K562 (cell line): Measurements from ENCODE around the gene GORASP1. TPM values are rescaled to one million over a fixed set of nuclear protein-coding genes. Genes with fewer than 3 reads are reported as not detected.

ENCODE experiments used
- BACH1 ChIP-seq: fragments of 200-800 bp; sonication (Bioruptor generic); IDR thresholded peaks from 2 replicates; pipeline ENCODE4 v1.6.1; 2016; ENCODE audit warnings: missing genetic modification characterization, missing compliant biosample characterization
- CBX3 ChIP-seq, 2 experiments: IDR thresholded peaks; 1 replicate in 1 of 2; 2 replicates in 1 of 2; pipeline ENCODE4 v1.6.1; 2012; ENCODE audit warnings: inconsistent platforms in 2 of 2, low read length in 2 of 2, borderline replicate concordance in 1 of 2, control low read depth in 1 of 2
- CHD1 ChIP-seq: fragments of 200-600 bp; sonication (generic); IDR thresholded peaks from one replicate; pipeline ENCODE4 v1.6.1; 2012; ENCODE audit warnings: mild to moderate bottlenecking, moderate library complexity, low read length, inconsistent platforms
- CREB1 ChIP-seq, 2 experiments: sonication (generic) in 1 of 2; formaldehyde crosslinking in 1 of 2; IDR thresholded peaks; 2 replicates each; pipeline versions ENCODE4 v1.6.1 to v1.8.0; 2012 to 2022; ENCODE audit warnings: inconsistent platforms in 1 of 2, mild to moderate bottlenecking in 1 of 2, missing genetic modification reagents in 1 of 2, moderate library complexity in 1 of 2
- ELF1 ChIP-seq: fragments of 200-800 bp; sonication (Bioruptor generic); IDR thresholded peaks from 2 replicates; pipeline ENCODE4 v1.6.1; 2016; ENCODE audit warnings: missing genetic modification characterization, missing compliant biosample characterization
- ELF4 ChIP-seq: fragments of 450-650 bp; formaldehyde crosslinking; IDR thresholded peaks from 2 replicates; pipeline ENCODE4 v1.4.0; 2022; ENCODE audit warnings: missing genetic modification characterization
- ESRRA ChIP-seq: fragments of 450-650 bp; IDR thresholded peaks from 2 replicates; pipeline ENCODE4 v1.6.1; 2014; ENCODE audit warnings: low read depth, mild to moderate bottlenecking, moderate library complexity, borderline replicate concordance
- FOS ChIP-seq: IDR thresholded peaks from 3 replicates; pipeline ENCODE4 v1.6.1; 2011; ENCODE audit not compliant: insufficient read length; ENCODE audit errors: extremely low read depth
- HCFC1 ChIP-seq: IDR thresholded peaks from 2 replicates; pipeline ENCODE4 v1.6.1; 2012; ENCODE audit warnings: low read depth, low read length, improper control_type of control experiment
- HDAC2 ChIP-seq: fragments of 450-650 bp; IDR thresholded peaks from 2 replicates; pipeline ENCODE4 v1.6.1; 2016; ENCODE audit warnings: mild to moderate bottlenecking
- HMG20A ChIP-seq: fragments of 450-650 bp; formaldehyde crosslinking; conservative IDR thresholded peaks from 2 replicates; pipeline ENCODE4 v1.4.0; 2020; ENCODE audit warnings: mild to moderate bottlenecking, mixed read lengths
- KAT7 ChIP-seq: sonication (generic); formaldehyde crosslinking; IDR thresholded peaks from 2 replicates; pipeline ENCODE4 v1.8.0; 2022; ENCODE audit warnings: missing genetic modification reagents, mild to moderate bottlenecking, borderline replicate concordance
- KLF10 ChIP-seq: fragments of 250-450 bp; sonication (Bioruptor Pico); IDR thresholded peaks from 2 replicates; pipeline ENCODE4 v1.6.1; 2021; ENCODE audit warnings: matching md5 sums
- LARP7 ChIP-seq: fragments of 450-650 bp; IDR thresholded peaks from 2 replicates; pipeline ENCODE4 v1.6.1; 2016
- MAZ ChIP-seq, 2 experiments: fragments of 450-650 bp in 1 of 2; sonication (generic) in 1 of 2; formaldehyde crosslinking; IDR thresholded peaks in 1 of 2; conservative IDR thresholded peaks in 1 of 2; 2 replicates each; pipeline versions ENCODE4 v1.4.0 to v1.5.0; 2020; ENCODE audit warnings: mild to moderate bottlenecking in 1 of 2, missing genetic modification reagents in 1 of 2
- MECOM ChIP-seq: fragments of 250-450 bp; sonication (Bioruptor Pico); IDR thresholded peaks from 2 replicates; pipeline ENCODE4 v1.8.0; 2022; ENCODE audit warnings: inconsistent platforms
- NCOA1 ChIP-seq: fragments of 450-650 bp; IDR thresholded peaks from 2 replicates; pipeline ENCODE4 v1.6.1; 2016; ENCODE audit warnings: low read depth
- PML ChIP-seq: IDR thresholded peaks from 2 replicates; pipeline ENCODE4 v1.6.1; 2012; ENCODE audit warnings: low read length, inconsistent platforms
- SLC30A9 ChIP-seq: fragments of 250-450 bp; sonication (Bioruptor Pico); IDR thresholded peaks from 2 replicates; pipeline ENCODE4 v1.8.0; 2022; ENCODE audit warnings: mild to moderate bottlenecking, moderate library complexity
- ZC3H4 ChIP-seq: sonication (generic); formaldehyde crosslinking; IDR thresholded peaks from 2 replicates; pipeline ENCODE4 v1.9.0; 2021; ENCODE audit warnings: missing genetic modification reagents, borderline replicate concordance
- ZNF143 ChIP-seq: sonication (generic); formaldehyde crosslinking; IDR thresholded peaks from 2 replicates; pipeline ENCODE4 v1.9.0; 2022; ENCODE audit warnings: mild to moderate bottlenecking, missing genetic modification reagents
- ZNF23 ChIP-seq: fragments of 250-450 bp; sonication (Bioruptor Pico); IDR thresholded peaks from 2 replicates; pipeline ENCODE4 v1.4.0; 2020; ENCODE audit warnings: mild to moderate bottlenecking
- ZNF766 ChIP-seq: fragments of 200-800 bp; sonication (Bioruptor generic); conservative IDR thresholded peaks from 2 replicates; pipeline ENCODE4 v1.6.1; 2016; ENCODE audit warnings: missing genetic modification characterization, missing compliant biosample characterization
- polyA plus RNA-seq, 8 experiments: library from polyadenylated mRNA; depleted of rRNA in 4 of 8; stranded (reverse) in 5 of 8; unstranded in 3 of 8; fragments of >200 nt; fragmentation: Nextera tagmentation in 2 of 8; fragmentation: Illumina TruSeq in 1 of 8; extraction: Ambion mirVana in 2 of 8; extraction: Trizol in 1 of 8; gene quantifications; 2 replicates each; pipeline versions ENCODE4 v1.2.1 to v1.2.3, GENCODE V29; 2011 to 2014; ENCODE audit warnings: inconsistent platforms in 1 of 8, missing spikeins in 1 of 8
- total RNA-seq, 7 experiments: library from RNA; depleted of rRNA in 6 of 7; stranded (reverse); fragments of >200 nt in 6 of 7; fragmentation: Illumina TruSeq in 2 of 7; extraction: Trizol in 2 of 7; gene quantifications; 2 replicates each; pipeline versions ENCODE4 v1.2.1 to v1.2.3, GENCODE V29; 2011 to 2021; ENCODE audit warnings: low replicate concordance in 1 of 7
- TF ChIP-seq, protein P1 (sequence below): fragments of 450-650 bp; IDR thresholded peaks from 2 replicates; pipeline ENCODE4 v1.7.0; 2016; ENCODE audit warnings: borderline replicate concordance
- TF ChIP-seq, protein P2 (sequence below): sonication (generic); formaldehyde crosslinking; IDR thresholded peaks from 2 replicates; pipeline ENCODE4 v1.8.0; 2023; ENCODE audit warnings: mild to moderate bottlenecking, missing genetic modification reagents
- TF ChIP-seq, protein P3 (sequence below): fragments of 250-450 bp; sonication (Bioruptor Pico); IDR thresholded peaks from 2 replicates; pipeline ENCODE4 v1.5.0; 2021; ENCODE audit warnings: mild to moderate bottlenecking, borderline replicate concordance

Gene GORASP1
- total and polyA plus RNA-seq, 9 of the 15 experiments (the other 6 are each of a cell fraction or from before 2014, with no cell fraction given): 8.4 to 87.9 (median 67.6) TPM

- no peak for TF ChIP-seq ZNF766 (CRISPR knock-in tag)
- no peak for TF ChIP-seq CREB1 (IDR thresholded peaks at IDR 0.05)
- peak; percentile 51 for TF ChIP-seq CREB1 (CRISPR knock-in tag; IDR thresholded peaks at IDR 0.05)
- TF ChIP-seq KAT7 (CRISPR knock-in tag): peak; percentile 17; the same call in 1 of the 2 replicates
- TF ChIP-seq, protein P1, sequence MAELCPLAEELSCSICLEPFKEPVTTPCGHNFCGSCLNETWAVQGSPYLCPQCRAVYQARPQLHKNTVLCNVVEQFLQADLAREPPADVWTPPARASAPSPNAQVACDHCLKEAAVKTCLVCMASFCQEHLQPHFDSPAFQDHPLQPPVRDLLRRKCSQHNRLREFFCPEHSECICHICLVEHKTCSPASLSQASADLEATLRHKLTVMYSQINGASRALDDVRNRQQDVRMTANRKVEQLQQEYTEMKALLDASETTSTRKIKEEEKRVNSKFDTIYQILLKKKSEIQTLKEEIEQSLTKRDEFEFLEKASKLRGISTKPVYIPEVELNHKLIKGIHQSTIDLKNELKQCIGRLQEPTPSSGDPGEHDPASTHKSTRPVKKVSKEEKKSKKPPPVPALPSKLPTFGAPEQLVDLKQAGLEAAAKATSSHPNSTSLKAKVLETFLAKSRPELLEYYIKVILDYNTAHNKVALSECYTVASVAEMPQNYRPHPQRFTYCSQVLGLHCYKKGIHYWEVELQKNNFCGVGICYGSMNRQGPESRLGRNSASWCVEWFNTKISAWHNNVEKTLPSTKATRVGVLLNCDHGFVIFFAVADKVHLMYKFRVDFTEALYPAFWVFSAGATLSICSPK: no peak
- TF ChIP-seq HDAC2: no peak
- TF ChIP-seq, protein P2, sequence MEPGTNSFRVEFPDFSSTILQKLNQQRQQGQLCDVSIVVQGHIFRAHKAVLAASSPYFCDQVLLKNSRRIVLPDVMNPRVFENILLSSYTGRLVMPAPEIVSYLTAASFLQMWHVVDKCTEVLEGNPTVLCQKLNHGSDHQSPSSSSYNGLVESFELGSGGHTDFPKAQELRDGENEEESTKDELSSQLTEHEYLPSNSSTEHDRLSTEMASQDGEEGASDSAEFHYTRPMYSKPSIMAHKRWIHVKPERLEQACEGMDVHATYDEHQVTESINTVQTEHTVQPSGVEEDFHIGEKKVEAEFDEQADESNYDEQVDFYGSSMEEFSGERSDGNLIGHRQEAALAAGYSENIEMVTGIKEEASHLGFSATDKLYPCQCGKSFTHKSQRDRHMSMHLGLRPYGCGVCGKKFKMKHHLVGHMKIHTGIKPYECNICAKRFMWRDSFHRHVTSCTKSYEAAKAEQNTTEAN: no peak
- TF ChIP-seq MECOM (CRISPR knock-in tag): no peak
- TF ChIP-seq ESRRA: no peak
- no peak for TF ChIP-seq BACH1 (tag)
- TF ChIP-seq, protein P3, sequence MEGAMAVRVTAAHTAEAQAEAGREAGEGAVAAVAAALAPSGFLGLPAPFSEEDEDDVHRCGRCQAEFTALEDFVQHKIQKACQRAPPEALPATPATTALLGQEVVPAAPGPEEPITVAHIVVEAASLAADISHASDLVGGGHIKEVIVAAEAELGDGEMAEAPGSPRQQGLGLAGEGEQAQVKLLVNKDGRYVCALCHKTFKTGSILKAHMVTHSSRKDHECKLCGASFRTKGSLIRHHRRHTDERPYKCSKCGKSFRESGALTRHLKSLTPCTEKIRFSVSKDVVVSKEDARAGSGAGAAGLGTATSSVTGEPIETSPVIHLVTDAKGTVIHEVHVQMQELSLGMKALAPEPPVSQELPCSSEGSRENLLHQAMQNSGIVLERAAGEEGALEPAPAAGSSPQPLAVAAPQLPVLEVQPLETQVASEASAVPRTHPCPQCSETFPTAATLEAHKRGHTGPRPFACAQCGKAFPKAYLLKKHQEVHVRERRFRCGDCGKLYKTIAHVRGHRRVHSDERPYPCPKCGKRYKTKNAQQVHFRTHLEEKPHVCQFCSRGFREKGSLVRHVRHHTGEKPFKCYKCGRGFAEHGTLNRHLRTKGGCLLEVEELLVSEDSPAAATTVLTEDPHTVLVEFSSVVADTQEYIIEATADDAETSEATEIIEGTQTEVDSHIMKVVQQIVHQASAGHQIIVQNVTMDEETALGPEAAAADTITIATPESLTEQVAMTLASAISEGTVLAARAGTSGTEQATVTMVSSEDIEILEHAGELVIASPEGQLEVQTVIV (CRISPR knock-in tag): no peak
- no peak for TF ChIP-seq CBX3 (IDR thresholded peaks at IDR 0.05; ENCODE audit: borderline replicate concordance in 1 of 2, low read length in 2 of 2)
- TF ChIP-seq CHD1: peak; percentile 26
- TF ChIP-seq ZC3H4: no peak
- TF ChIP-seq LARP7: no peak
- TF ChIP-seq FOS: no peak
- 0 out of 4 replicates have a peak, but pooled peaks of 1 of the 2 experiments have one; percentile 8 for TF ChIP-seq MAZ (CRISPR knock-in tag; conservative IDR thresholded peaks at IDR 0.05 in 1 of 2, IDR thresholded peaks at IDR 0.05 in 1 of 2)
- no peak for TF ChIP-seq ELF4 (CRISPR knock-in tag)
- no peak for TF ChIP-seq HMG20A (CRISPR knock-in tag)
- no peak for TF ChIP-seq HCFC1
- TF ChIP-seq ELF1 (tag): peak; percentile 84
- TF ChIP-seq SLC30A9 (CRISPR knock-in tag): no peak
- TF ChIP-seq KLF10: no peak
- TF ChIP-seq PML: no peak
- no peak for TF ChIP-seq NCOA1
- TF ChIP-seq ZNF23: no peak
- TF ChIP-seq ZNF143 (CRISPR knock-in tag): no peak
Measured at GRCh38 chr3:39106851-39107387, 508 bp downstream of the GORASP1 start (continued).
